Neural cell (in vitro differentiated cells): Measurements from ENCODE around the gene KIRREL3. TPM values are rescaled to one million over a fixed set of nuclear protein-coding genes. Genes with fewer than 3 reads are reported as not detected.

Source experiments
- H2AFZ ChIP-seq: fragments of 200-600, 300-800 bp; sonication (generic), shearing (Covaris generic); 2 replicates; pipeline ENCODE4 v1.6.0; 2014; ENCODE audit warnings: low read depth, mild to moderate bottlenecking, antibody characterized with exemption, low read length, moderate library complexity
- H3F3A ChIP-seq: fragments of 200-600 bp; shearing (Covaris generic); 2 replicates; pipeline ENCODE4 v1.6.1; 2016; ENCODE audit warnings: mild to moderate bottlenecking, moderate library complexity, mixed read lengths, antibody characterized with exemption, low read length; ENCODE audit not compliant: insufficient read depth, poor library complexity, severe bottlenecking
- H3K27ac ChIP-seq: fragments of 200-600, 300-800 bp; sonication (generic), shearing (Covaris generic); 2 replicates; pipeline ENCODE4 v1.5.1; 2014; ENCODE audit warnings: mild to moderate bottlenecking, low read length, moderate library complexity
- H3K27me3 ChIP-seq: fragments of 300-800, 200-600 bp; sonication (generic), shearing (Covaris generic); 2 replicates; pipeline ENCODE4 v1.6.0; 2014; ENCODE audit warnings: mild to moderate bottlenecking, low read depth, low read length, moderate library complexity; ENCODE audit not compliant: insufficient read depth
- H3K36me3 ChIP-seq: fragments of 300-800, 200-600 bp; sonication (generic), shearing (Covaris generic); 2 replicates; pipeline ENCODE4 v1.5.1; 2014; ENCODE audit warnings: mild to moderate bottlenecking, antibody characterized with exemption, low read length, moderate library complexity; ENCODE audit not compliant: insufficient read depth
- H3K4me2 ChIP-seq: fragments of 300-800, 200-600 bp; sonication (generic), shearing (Covaris generic); 2 replicates; pipeline ENCODE4 v1.6.0; 2014; ENCODE audit warnings: mild to moderate bottlenecking, low read length
- H3K4me3 ChIP-seq: fragments of 300-800, 200-600 bp; sonication (generic), shearing (Covaris generic); 2 replicates; pipeline ENCODE4 v1.5.1; 2014; ENCODE audit warnings: mild to moderate bottlenecking, low read length, moderate library complexity
- H3K79me2 ChIP-seq: fragments of 200-600 bp; shearing (Covaris generic); replicated peaks from 2 replicates; pipeline ENCODE4 v1.6.0; 2014; ENCODE audit warnings: mild to moderate bottlenecking, low read length, moderate library complexity; ENCODE audit not compliant: insufficient read depth
- H3K9ac ChIP-seq: fragments of 300-800, 200-600 bp; sonication (generic), shearing (Covaris generic); 2 replicates; pipeline ENCODE4 v1.6.1; 2016; ENCODE audit warnings: mild to moderate bottlenecking, low read length, mixed read lengths
- H3K9me2 ChIP-seq: fragments of 200-600 bp; shearing (Covaris generic); 2 replicates; pipeline ENCODE4 v1.6.1; 2016; ENCODE audit warnings: mild to moderate bottlenecking, low read length, mixed read lengths; ENCODE audit not compliant: insufficient read depth
- H3K9me3 ChIP-seq: fragments of 200-600, 300-800 bp; sonication (generic), shearing (Covaris generic); 2 replicates; pipeline ENCODE4 v1.6.1; 2016; ENCODE audit warnings: mild to moderate bottlenecking, mixed run types, low read length, moderate library complexity, mixed read lengths
- H4K20me1 ChIP-seq: fragments of 200-600 bp; shearing (Covaris generic); 2 replicates; pipeline ENCODE4 v1.6.1; 2016; ENCODE audit warnings: mild to moderate bottlenecking, mixed run types; ENCODE audit not compliant: insufficient read depth
- CTCF ChIP-seq: fragments of 450-650 bp; IDR thresholded peaks from 2 replicates; pipeline ENCODE4 v1.5.1; 2014; ENCODE audit warnings: antibody characterized with exemption, mild to moderate bottlenecking, moderate library complexity; ENCODE audit not compliant: poor library complexity, severe bottlenecking
- EP300 ChIP-seq: fragments of 450-650 bp; conservative IDR thresholded peaks from 2 replicates; pipeline ENCODE4 v1.6.1; 2014; ENCODE audit warnings: antibody characterized with exemption, mild to moderate bottlenecking, moderate library complexity; ENCODE audit not compliant: poor library complexity, severe bottlenecking
- EZH2 ChIP-seq: fragments of 200-600, 300-800 bp; shearing (Covaris generic), sonication (generic); IDR thresholded peaks from 2 replicates; pipeline ENCODE4 v1.6.1; 2014; ENCODE audit warnings: antibody characterized with exemption, low read length, borderline replicate concordance, mild to moderate bottlenecking; ENCODE audit not compliant: insufficient read depth, poor library complexity, severe bottlenecking
- MXI1 ChIP-seq: fragments of 450-650 bp; conservative IDR thresholded peaks from 2 replicates; pipeline ENCODE4 v1.6.1; 2014; ENCODE audit warnings: antibody characterized with exemption, mild to moderate bottlenecking; ENCODE audit not compliant: poor library complexity, severe bottlenecking
- POLR2AphosphoS5 ChIP-seq: IDR thresholded peaks from 2 replicates; pipeline ENCODE4 v1.6.1; 2012
- RAD21 ChIP-seq: fragments of 450-650 bp; conservative IDR thresholded peaks from 2 replicates; pipeline ENCODE4 v1.6.1; 2014; ENCODE audit warnings: antibody characterized with exemption, mild to moderate bottlenecking, moderate library complexity
- REST ChIP-seq: IDR thresholded peaks from 2 replicates; pipeline ENCODE4 v1.6.1; 2012; ENCODE audit warnings: borderline replicate concordance
- SMC3 ChIP-seq: fragments of 450-650 bp; conservative IDR thresholded peaks from 2 replicates; pipeline ENCODE4 v1.6.1; 2014; ENCODE audit warnings: antibody characterized with exemption, mild to moderate bottlenecking, moderate library complexity; ENCODE audit not compliant: poor library complexity
- TAF1 ChIP-seq: IDR thresholded peaks from 2 replicates; pipeline ENCODE4 v1.6.1; 2012; ENCODE audit warnings: low read depth
- polyA plus RNA-seq: library from polyadenylated mRNA; depleted of rRNA; stranded (reverse); fragments of >200 nt; gene quantifications from 2 replicates; pipeline ENCODE4 v1.2.3, GENCODE V29; 2014

Gene KIRREL3
- polyA plus RNA-seq, 1 donor from 2014 or later, result 23.8 TPM

- H3F3A ChIP-seq, result no peaks in the 10 kb centered on the region
- H3K27me3 ChIP-seq, result no peaks in the 10 kb centered on the region
- H3K4me2 ChIP-seq, result no peak overlapping the region
- no peaks in the 10 kb centered on the region for H3K79me2 ChIP-seq
- peak overlapping the region; percentile 5 for H3K9ac ChIP-seq
- H3K4me3 ChIP-seq, result peak overlapping the region; percentile 46
- H3K9me3 ChIP-seq, result no peaks in the 10 kb centered on the region
- TF ChIP-seq POLR2AphosphoS5 (no peak), REST (no peak), EP300 (no peak), RAD21 (no peak), EZH2 (no peak), TAF1 (no peak), MXI1 (no peak), CTCF (no peak)
- no peaks in the 10 kb centered on the region for H3K9me2 ChIP-seq
- H3K36me3 ChIP-seq, result no peaks in the 10 kb centered on the region
- peak overlapping the region; percentile 40 for H3K27ac ChIP-seq
- no peaks in the 10 kb centered on the region for H4K20me1 ChIP-seq
- no peak overlapping the region for H2AFZ ChIP-seq
Observed at GRCh38 chr11:126640186-126640585, 360.4 kb downstream of the KIRREL3 start.

GRCh38 chr11:126639692-126640091, 360.9 kb downstream of the KIRREL3 start:
- no peaks in the 10 kb centered on the region for H3K9me2 ChIP-seq
- no peak overlapping the region for H3K4me2 ChIP-seq
- no peak overlapping the region for H3K9ac ChIP-seq
- H3K4me3 ChIP-seq, result peak overlapping the region; percentile 46
- H3F3A ChIP-seq, result no peaks in the 10 kb centered on the region
- no peaks in the 10 kb centered on the region for H3K27me3 ChIP-seq
- no peak overlapping the region for H2AFZ ChIP-seq
- H4K20me1 ChIP-seq, result no peaks in the 10 kb centered on the region
- H3K36me3 ChIP-seq, result no peaks in the 10 kb centered on the region
- peak overlapping the region; percentile 40 for H3K27ac ChIP-seq
- TF ChIP-seq SMC3 (no peak), TAF1 (no peak), RAD21 (no peak), REST (no peak), EZH2 (no peak), MXI1 (no peak), EP300 (no peak), POLR2AphosphoS5 (no peak), CTCF (no peak)
- no peaks in the 10 kb centered on the region for H3K9me3 ChIP-seq
- H3K79me2 ChIP-seq, result no peaks in the 10 kb centered on the region
